NCI-H1092 treated with DMSO at 0.1 percent for 48 hours (cell line): ENCODE results near the gene HLA-DQA2.
"Not testable (repeated sequence)": the region's sequence is repeated elsewhere in the genome, so short reads cannot be mapped to it uniquely, and the experiment has no call there.

Experiments
- DNase-seq: peaks from one replicate; lab custom pipeline; 2025; lab: John Stamatoyannopoulos, UW

Gene HLA-DQA2

DNA sequence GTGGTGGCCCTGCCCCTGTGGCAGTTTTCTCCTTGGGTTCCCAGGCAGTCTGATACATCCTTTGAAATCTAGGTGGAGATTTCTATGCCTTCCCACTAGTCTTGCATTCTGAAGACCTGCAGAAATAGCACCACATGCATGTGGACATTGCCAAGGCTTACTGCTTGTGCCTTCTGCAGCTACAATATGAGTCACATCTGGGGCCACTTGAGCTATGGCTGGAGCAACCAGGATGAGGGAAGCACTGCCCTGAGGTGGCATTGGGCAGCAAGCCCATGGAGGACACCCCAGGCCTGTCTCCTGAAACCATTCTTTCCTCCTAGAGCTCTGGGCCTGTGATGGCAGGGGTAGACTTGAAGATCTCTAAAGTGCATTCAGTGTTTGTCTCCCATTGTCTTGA lies 37.8 kb downstream of the HLA-DQA2 start:
- DNase-seq, result no peak

DNA sequence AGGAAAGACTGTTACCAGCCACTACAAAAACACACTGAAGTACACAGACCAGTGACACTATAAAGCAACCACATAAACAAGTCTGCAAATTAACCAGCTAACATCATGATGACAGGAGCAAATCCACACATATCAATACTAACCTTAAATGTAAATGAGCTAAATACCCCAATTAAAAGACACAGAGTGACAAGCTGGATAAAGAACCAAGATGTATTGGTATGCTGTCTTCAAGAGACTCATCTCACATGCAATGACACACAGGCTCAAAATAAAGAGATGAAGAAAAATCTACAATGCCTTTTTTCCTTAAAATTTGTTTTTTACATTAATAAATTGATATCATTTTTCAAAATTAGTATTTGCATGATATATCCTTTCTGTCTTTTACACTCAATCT lies 41.7 kb downstream of the HLA-DQA2 start:
- not testable (repeated sequence) for DNase-seq

DNA sequence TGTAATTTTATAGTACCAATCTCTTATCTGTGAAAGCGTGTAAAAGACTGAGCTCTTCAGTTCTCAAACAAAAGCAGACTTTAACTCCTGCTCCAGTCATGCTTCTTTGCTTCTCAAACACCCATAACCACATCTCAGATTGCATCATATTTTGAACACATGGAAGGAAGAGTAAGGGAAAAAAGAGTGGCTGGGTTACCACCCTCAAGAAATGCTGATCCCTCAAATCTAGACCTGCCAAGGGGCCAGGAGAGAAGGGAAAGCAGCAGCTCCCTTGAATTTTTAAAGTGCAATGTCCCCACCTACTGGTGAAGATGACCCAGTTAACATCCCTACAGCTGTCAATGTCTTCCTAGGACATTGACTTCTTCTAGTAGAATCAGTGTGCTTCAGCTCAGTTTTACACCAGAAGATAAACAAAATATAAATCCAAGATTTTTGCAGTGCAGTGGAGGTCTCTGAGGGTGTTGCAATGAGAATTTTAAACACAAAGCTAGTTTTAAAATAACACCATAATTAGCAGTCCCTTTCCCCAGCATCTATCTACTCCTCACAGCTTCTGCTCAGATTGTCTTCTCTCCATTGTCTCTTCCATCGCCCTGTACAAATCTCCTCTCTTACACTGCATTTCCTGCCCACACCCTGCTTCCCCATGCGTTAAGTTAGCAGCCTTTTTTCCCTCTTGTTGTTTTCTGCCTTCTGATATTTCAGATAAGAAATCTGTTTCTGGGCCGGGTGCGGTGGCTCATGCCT lies 44.8 kb downstream of the HLA-DQA2 start:
- DNase-seq, result peak; percentile 25

GRCh38 chr6:32790306-32790705 lies 49.1 kb downstream of the HLA-DQA2 start:
- no peak for DNase-seq

- DNase-seq, result no peak
These were observed 51.8 kb downstream of the HLA-DQA2 start for GRCh38 chr6:32792901-32793435.

DNA sequence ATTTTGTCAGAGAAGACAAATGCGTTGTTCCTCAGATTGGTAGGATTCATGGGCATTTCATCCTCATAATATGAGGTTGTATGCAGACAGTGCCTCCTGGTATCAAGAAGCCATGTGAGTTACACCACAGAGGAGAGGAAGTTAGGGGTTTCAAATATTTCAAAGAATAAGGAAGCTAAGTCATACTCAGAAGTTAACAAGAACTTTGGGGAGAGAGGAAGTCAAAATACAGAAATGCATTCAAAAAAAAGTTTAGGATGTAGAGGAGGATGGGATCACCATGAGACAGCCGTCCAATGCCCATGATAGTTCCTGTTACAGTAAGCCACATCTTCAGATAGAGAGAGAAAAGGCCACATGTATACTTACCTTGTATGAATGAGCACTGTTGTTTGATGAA lies 53.3 kb downstream of the HLA-DQA2 start:
- DNase-seq, result no peak
